Measurements from ENCODE around the gene SLPI. TPM values are rescaled to one million over a fixed set of nuclear protein-coding genes. Genes with fewer than 3 reads are reported as not detected.

Gene SLPI
- total and polyA plus RNA-seq, 2 of the 13 experiments (the other 11 are each of a cell fraction or from before 2014, with no cell fraction given), result 0.13 TPM; not detected in 1

DNA sequence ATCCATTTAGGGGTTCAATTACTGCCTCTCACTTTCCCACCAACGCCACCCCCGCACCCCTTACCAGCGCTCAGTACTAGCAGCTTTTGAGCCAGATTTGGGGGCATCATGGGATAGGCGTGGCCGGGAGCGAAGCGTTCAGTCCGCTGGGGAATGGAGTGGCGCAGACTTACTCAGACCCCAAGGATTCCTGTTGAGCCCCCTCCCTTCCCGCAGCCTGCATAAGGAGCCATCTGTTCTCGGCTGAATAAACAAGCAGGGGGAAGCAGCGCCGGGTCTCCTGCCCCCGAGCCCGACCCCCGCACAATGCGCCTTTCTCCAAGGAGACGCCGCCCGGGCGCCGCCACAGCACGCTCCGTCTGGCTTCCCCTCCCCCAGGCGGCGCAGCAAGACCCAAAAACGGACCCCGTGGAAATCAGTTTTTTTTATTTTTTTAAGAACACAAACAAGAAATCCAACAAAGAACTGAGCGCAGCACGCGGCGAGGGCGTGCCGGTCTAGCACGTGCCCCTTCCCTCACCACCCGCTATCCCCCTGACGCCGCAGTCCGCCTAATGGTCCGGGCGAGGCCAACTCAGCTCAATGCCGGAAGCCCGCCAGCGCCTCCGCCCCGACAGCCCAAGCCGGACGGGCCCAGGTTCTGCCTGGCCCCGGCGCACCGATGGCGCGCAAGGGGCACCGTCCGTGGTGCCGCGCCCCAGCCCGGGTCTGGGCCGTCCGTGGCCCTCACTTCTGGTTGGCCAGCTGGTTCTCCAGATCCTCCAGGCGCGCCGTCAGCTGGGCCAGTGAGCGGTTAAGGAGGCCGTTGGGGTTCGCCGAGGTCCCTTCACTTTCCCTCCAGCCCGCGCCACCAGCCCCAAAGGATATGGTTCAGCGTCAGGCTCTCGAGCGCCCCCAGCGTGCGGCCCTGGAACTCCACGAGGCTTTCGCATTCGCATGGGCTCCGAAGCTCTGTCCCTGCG lies 39.0 kb upstream of the SLPI start (continued):
- TF ChIP-seq, protein P1, sequence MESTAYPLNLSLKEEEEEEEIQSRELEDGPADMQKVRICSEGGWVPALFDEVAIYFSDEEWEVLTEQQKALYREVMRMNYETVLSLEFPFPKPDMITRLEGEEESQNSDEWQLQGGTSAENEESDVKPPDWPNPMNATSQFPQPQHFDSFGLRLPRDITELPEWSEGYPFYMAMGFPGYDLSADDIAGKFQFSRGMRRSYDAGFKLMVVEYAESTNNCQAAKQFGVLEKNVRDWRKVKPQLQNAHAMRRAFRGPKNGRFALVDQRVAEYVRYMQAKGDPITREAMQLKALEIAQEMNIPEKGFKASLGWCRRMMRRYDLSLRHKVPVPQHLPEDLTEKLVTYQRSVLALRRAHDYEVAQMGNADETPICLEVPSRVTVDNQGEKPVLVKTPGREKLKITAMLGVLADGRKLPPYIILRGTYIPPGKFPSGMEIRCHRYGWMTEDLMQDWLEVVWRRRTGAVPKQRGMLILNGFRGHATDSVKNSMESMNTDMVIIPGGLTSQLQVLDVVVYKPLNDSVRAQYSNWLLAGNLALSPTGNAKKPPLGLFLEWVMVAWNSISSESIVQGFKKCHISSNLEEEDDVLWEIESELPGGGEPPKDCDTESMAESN (CRISPR knock-in tag; conservative IDR thresholded peaks at IDR 0.05), result no peak
- TF ChIP-seq MIER3 (CRISPR knock-in tag; IDR thresholded peaks at IDR 0.05; ENCODE audit: borderline replicate concordance) (peak; percentile 44; the same call in 1 of the 2 replicates), SMAD3 (CRISPR knock-in tag; IDR thresholded peaks at IDR 0.05) (no peak), ZFY (CRISPR knock-in tag; IDR thresholded peaks at IDR 0.05) (no peak), ZNF331 (CRISPR knock-in tag; IDR thresholded peaks at IDR 0.05) (peak; percentile 57; the same call in 1 of the 2 replicates), PRDM4 (CRISPR knock-in tag; IDR thresholded peaks at IDR 0.05; ENCODE audit: borderline replicate concordance) (no peak), HDAC1 (CRISPR knock-in tag; IDR thresholded peaks at IDR 0.05) (peak; percentile 51; the same call in 1 of the 2 replicates), MAFG (CRISPR knock-in tag; IDR thresholded peaks at IDR 0.05) (no peak), DMAP1 (CRISPR knock-in tag; IDR thresholded peaks at IDR 0.05) (0 out of 2 replicates have a peak, but pooled peaks have one; percentile 20), ZNF546 (CRISPR knock-in tag; conservative IDR thresholded peaks at IDR 0.05) (0 out of 2 replicates have a peak, but pooled peaks have one; percentile 24), MXI1 (IDR thresholded peaks at IDR 0.05; ENCODE audit: borderline replicate concordance, low read depth, low read length) (0 out of 3 replicates have a peak, but pooled peaks have one; percentile 38), CBX5 (CRISPR knock-in tag; IDR thresholded peaks at IDR 0.05; ENCODE audit: borderline replicate concordance) (no peak)
- TF ChIP-seq, protein P2, sequence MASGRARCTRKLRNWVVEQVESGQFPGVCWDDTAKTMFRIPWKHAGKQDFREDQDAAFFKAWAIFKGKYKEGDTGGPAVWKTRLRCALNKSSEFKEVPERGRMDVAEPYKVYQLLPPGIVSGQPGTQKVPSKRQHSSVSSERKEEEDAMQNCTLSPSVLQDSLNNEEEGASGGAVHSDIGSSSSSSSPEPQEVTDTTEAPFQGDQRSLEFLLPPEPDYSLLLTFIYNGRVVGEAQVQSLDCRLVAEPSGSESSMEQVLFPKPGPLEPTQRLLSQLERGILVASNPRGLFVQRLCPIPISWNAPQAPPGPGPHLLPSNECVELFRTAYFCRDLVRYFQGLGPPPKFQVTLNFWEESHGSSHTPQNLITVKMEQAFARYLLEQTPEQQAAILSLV (CRISPR knock-in tag; IDR thresholded peaks at IDR 0.05; ENCODE audit: borderline replicate concordance), result peak; percentile 27; the same call in 1 of the 2 replicates
- TF ChIP-seq, protein P3, sequence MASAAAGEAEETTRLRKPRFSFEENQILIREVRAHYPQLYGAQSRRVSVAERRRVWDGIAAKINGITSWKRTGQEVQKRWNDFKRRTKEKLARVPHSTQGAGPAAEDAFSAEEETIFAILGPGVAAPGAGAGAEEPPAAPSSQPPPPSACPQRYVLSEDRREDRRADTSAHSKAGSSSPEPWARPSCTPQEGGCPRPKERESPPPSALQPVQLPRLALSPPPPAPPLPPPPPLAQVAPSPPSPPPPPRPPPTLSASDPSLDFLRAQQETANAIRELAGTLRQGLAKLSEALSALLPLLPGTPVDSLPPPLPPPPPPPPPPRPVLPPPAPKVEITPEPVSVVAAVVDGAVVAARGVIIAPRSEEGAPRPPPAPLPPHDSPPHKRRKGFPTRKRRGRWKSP (CRISPR knock-in tag; IDR thresholded peaks at IDR 0.05), result 0 out of 2 replicates have a peak, but pooled peaks have one; percentile 47
- TF ChIP-seq, protein P4, sequence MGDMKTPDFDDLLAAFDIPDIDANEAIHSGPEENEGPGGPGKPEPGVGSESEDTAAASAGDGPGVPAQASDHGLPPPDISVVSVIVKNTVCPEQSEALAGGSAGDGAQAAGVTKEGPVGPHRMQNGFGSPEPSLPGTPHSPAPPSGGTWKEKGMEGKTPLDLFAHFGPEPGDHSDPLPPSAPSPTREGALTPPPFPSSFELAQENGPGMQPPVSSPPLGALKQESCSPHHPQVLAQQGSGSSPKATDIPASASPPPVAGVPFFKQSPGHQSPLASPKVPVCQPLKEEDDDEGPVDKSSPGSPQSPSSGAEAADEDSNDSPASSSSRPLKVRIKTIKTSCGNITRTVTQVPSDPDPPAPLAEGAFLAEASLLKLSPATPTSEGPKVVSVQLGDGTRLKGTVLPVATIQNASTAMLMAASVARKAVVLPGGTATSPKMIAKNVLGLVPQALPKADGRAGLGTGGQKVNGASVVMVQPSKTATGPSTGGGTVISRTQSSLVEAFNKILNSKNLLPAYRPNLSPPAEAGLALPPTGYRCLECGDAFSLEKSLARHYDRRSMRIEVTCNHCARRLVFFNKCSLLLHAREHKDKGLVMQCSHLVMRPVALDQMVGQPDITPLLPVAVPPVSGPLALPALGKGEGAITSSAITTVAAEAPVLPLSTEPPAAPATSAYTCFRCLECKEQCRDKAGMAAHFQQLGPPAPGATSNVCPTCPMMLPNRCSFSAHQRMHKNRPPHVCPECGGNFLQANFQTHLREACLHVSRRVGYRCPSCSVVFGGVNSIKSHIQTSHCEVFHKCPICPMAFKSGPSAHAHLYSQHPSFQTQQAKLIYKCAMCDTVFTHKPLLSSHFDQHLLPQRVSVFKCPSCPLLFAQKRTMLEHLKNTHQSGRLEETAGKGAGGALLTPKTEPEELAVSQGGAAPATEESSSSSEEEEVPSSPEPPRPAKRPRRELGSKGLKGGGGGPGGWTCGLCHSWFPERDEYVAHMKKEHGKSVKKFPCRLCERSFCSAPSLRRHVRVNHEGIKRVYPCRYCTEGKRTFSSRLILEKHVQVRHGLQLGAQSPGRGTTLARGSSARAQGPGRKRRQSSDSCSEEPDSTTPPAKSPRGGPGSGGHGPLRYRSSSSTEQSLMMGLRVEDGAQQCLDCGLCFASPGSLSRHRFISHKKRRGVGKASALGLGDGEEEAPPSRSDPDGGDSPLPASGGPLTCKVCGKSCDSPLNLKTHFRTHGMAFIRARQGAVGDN (CRISPR knock-in tag; IDR thresholded peaks at IDR 0.05), result peak; percentile 75
